ENCODE data around the gene GNG7. TPM values are rescaled to one million over a fixed set of nuclear protein-coding genes. Genes with fewer than 3 reads are reported as not detected.

The GNG7 gene
- total and polyA plus RNA-seq, 2 experiments from 2014 or later: 0.11 to 0.13 TPM

GRCh38 chr19:2665103-2665502 lies 37.4 kb downstream of the GNG7 start:
- in situ Hi-C loops (cut with MboI): loop anchor here (25.0 kb wide), 1 partner anchor 197 kb away; the partner anchor contains the start of gene ZNF556
- Histone ChIP-seq H3K27ac (no peak overlapping the region), H3K9ac (no peak overlapping the region), H3K9me3 (ENCODE audit: low read depth) (no peaks in the 10 kb centered on the region), H2AFZ (no peak overlapping the region), H3K4me1 (ENCODE audit: insufficient read depth) (no peaks in the 10 kb centered on the region), H3K36me3 (ENCODE audit: low read depth) (no peaks in the 10 kb centered on the region), H4K20me1 (ENCODE audit: insufficient read depth) (no peaks in the 10 kb centered on the region), H3K4me2 (ENCODE audit: unreplicated experiment) (no peak overlapping the region), H3K27me3 (replicated peaks; ENCODE audit: insufficient read depth) (no peaks in the 10 kb centered on the region; the same call in none of the 2 replicates), H3K9me2 (ENCODE audit: insufficient read depth) (no peaks in the 10 kb centered on the region), H3F3A (ENCODE audit: insufficient read depth) (no peaks in the 10 kb centered on the region), H3K4me3 (no peak overlapping the region), H3K79me2 (ENCODE audit: insufficient read depth) (no peaks in the 10 kb centered on the region)
- WGBS, 2 experiments (ENCODE audit: low coverage in 1 of 2, low lambda C conversion rate in 2 of 2, missing lambda C conversion rate in 2 of 2): 69 to 73% methylated on average over 11 of the region's 11 CpGs
- TF ChIP-seq EZH2phosphoT487 (IDR thresholded peaks at IDR 0.05; ENCODE audit: insufficient read depth, low read depth): no peak
- TF ChIP-seq EZH2 (IDR thresholded peaks at IDR 0.05; ENCODE audit: insufficient read depth, poor library complexity, severe bottlenecking): no peak
- DNase-seq: no peak

- no peaks in the 10 kb centered on the region for H3F3A ChIP-seq (ENCODE audit: insufficient read depth)
- 61 to 62% methylated on average over 17 to 18 of the region's 18 CpGs for WGBS, 2 experiments (ENCODE audit: low coverage in 1 of 2, low lambda C conversion rate in 2 of 2, missing lambda C conversion rate in 2 of 2)
- no peaks in the 10 kb centered on the region for H4K20me1 ChIP-seq (ENCODE audit: insufficient read depth)
- no peaks in the 10 kb centered on the region for H3K9me3 ChIP-seq (ENCODE audit: low read depth)
- H3K4me2 ChIP-seq (ENCODE audit: unreplicated experiment): no peak overlapping the region
- in situ Hi-C loops (cut with MboI): loop anchor here (25.0 kb wide), 1 partner anchor 198 kb away; the partner anchor contains the start of gene ZNF556
- no peak overlapping the region for H2AFZ ChIP-seq
- TF ChIP-seq EZH2 (IDR thresholded peaks at IDR 0.05; ENCODE audit: insufficient read depth, poor library complexity, severe bottlenecking): no peak
- TF ChIP-seq EZH2phosphoT487 (IDR thresholded peaks at IDR 0.05; ENCODE audit: insufficient read depth, low read depth): no peak
- H3K4me3 ChIP-seq: no peak overlapping the region
- H3K9ac ChIP-seq: no peak overlapping the region
- no peaks in the 10 kb centered on the region for H3K9me2 ChIP-seq (ENCODE audit: insufficient read depth)
- H3K27me3 ChIP-seq (replicated peaks; ENCODE audit: insufficient read depth): no peaks in the 10 kb centered on the region; the same call in none of the 2 replicates
- no peak for DNase-seq
- no peaks in the 10 kb centered on the region for H3K79me2 ChIP-seq (ENCODE audit: insufficient read depth)
- no peak overlapping the region for H3K27ac ChIP-seq
- no peaks in the 10 kb centered on the region for H3K36me3 ChIP-seq (ENCODE audit: low read depth)
- no peaks in the 10 kb centered on the region for H3K4me1 ChIP-seq (ENCODE audit: insufficient read depth)
These were observed 38.4 kb downstream of the GNG7 start for GRCh38 chr19:2663920-2664571.

- 38 to 39% methylated on average over 4 of the region's 4 CpGs for WGBS, 2 experiments (ENCODE audit: low coverage in 1 of 2, low lambda C conversion rate in 2 of 2, missing lambda C conversion rate in 2 of 2)
These were observed 40.9 kb downstream of the GNG7 start for GRCh38 chr19:2661615-2662014.

GRCh38 chr19:2659856-2660432 lies 42.5 kb downstream of the GNG7 start:
- Histone ChIP-seq H3F3A (ENCODE audit: insufficient read depth) (no peaks in the 10 kb centered on the region), H3K4me2 (ENCODE audit: unreplicated experiment) (no peak overlapping the region), H3K36me3 (ENCODE audit: low read depth) (no peaks in the 10 kb centered on the region), H3K4me3 (no peak overlapping the region), H3K4me1 (ENCODE audit: insufficient read depth) (no peaks in the 10 kb centered on the region), H3K79me2 (ENCODE audit: insufficient read depth) (no peaks in the 10 kb centered on the region), H3K9me2 (ENCODE audit: insufficient read depth) (no peaks in the 10 kb centered on the region), H3K9ac (no peak overlapping the region), H4K20me1 (ENCODE audit: insufficient read depth) (no peaks in the 10 kb centered on the region), H3K9me3 (ENCODE audit: low read depth) (no peaks in the 10 kb centered on the region), H3K27me3 (replicated peaks; ENCODE audit: insufficient read depth) (peaks cover 5% of the 10 kb centered on the region; the same call in 1 of the 2 replicates), H2AFZ (no peak overlapping the region), H3K27ac (no peak overlapping the region)
- in situ Hi-C loops (cut with MboI): loop anchor here (25.0 kb wide), 1 partner anchor 202 kb away; the partner anchor contains the start of gene ZNF556
- no peak for TF ChIP-seq EZH2phosphoT487 (IDR thresholded peaks at IDR 0.05; ENCODE audit: insufficient read depth, low read depth)
- no peak for TF ChIP-seq EZH2 (IDR thresholded peaks at IDR 0.05; ENCODE audit: insufficient read depth, poor library complexity, severe bottlenecking)
- no peak for DNase-seq
- WGBS, 2 experiments (ENCODE audit: low coverage in 1 of 2, low lambda C conversion rate in 2 of 2, missing lambda C conversion rate in 2 of 2): 68% methylated on average over 11 of the region's 11 CpGs

More at GRCh38 chr19:2661615-2662014, 40.9 kb downstream of the GNG7 start:
- H3K9me3 ChIP-seq (ENCODE audit: low read depth): no peaks in the 10 kb centered on the region
- no peak overlapping the region for H3K4me2 ChIP-seq (ENCODE audit: unreplicated experiment)
- no peak overlapping the region for H3K27ac ChIP-seq
- TF ChIP-seq EZH2 (IDR thresholded peaks at IDR 0.05; ENCODE audit: insufficient read depth, poor library complexity, severe bottlenecking) (no peak), EZH2phosphoT487 (IDR thresholded peaks at IDR 0.05; ENCODE audit: insufficient read depth, low read depth) (no peak)
- H3K4me1 ChIP-seq (ENCODE audit: insufficient read depth): no peaks in the 10 kb centered on the region
- no peaks in the 10 kb centered on the region for H3K79me2 ChIP-seq (ENCODE audit: insufficient read depth)
- H3K9me2 ChIP-seq (ENCODE audit: insufficient read depth): no peaks in the 10 kb centered on the region
- H3K9ac ChIP-seq: no peak overlapping the region
- peaks cover 5% of the 10 kb centered on the region; the same call in 1 of the 2 replicates for H3K27me3 ChIP-seq (replicated peaks; ENCODE audit: insufficient read depth)
- no peaks in the 10 kb centered on the region for H3K36me3 ChIP-seq (ENCODE audit: low read depth)
- no peak overlapping the region for H2AFZ ChIP-seq
- no peaks in the 10 kb centered on the region for H4K20me1 ChIP-seq (ENCODE audit: insufficient read depth)
- peak; percentile 15 for DNase-seq
- in situ Hi-C loops (cut with MboI): loop anchor here (25.0 kb wide), 1 partner anchor 201 kb away; the partner anchor contains the start of gene ZNF556
- H3F3A ChIP-seq (ENCODE audit: insufficient read depth): no peaks in the 10 kb centered on the region
- no peak overlapping the region for H3K4me3 ChIP-seq
